Fibroblast of the aortic adventitia (primary cell): ENCODE results near the gene NEFH. TPM values are rescaled to one million over a fixed set of nuclear protein-coding genes. Genes with fewer than 3 reads are reported as not detected.
A peak's percentile ranks its signal among the peaks of the same experiment; 100 is the strongest.
"Not testable (repeated sequence)": the region's sequence is repeated elsewhere in the genome, so short reads cannot be mapped to it uniquely, and the experiment has no call there.

Experiments
- DNase-seq: peaks from one replicate; pipeline ENCODE4 v3.0.0-alpha.2; 2010; ENCODE audit warnings: low read depth
- H3K4me3 ChIP-seq: 2 replicates; pipeline ENCODE4 v1.5.1; 2011; ENCODE audit warnings: low read depth, mild to moderate bottlenecking, control low read depth, low read length, moderate library complexity
- total RNA-seq: library from RNA; depleted of rRNA; stranded (reverse); fragments of >200 nt; gene quantifications from 2 replicates; pipeline ENCODE4 v1.2.3, GENCODE V29; 2012; ENCODE audit warnings: low replicate concordance
- TF ChIP-seq, protein P1 (sequence below): IDR thresholded peaks from 2 replicates; pipeline ENCODE4 v1.5.1; 2011; ENCODE audit warnings: mild to moderate bottlenecking, low read length, control low read depth, inconsistent platforms; ENCODE audit not compliant: insufficient read depth

Gene NEFH, protein sequence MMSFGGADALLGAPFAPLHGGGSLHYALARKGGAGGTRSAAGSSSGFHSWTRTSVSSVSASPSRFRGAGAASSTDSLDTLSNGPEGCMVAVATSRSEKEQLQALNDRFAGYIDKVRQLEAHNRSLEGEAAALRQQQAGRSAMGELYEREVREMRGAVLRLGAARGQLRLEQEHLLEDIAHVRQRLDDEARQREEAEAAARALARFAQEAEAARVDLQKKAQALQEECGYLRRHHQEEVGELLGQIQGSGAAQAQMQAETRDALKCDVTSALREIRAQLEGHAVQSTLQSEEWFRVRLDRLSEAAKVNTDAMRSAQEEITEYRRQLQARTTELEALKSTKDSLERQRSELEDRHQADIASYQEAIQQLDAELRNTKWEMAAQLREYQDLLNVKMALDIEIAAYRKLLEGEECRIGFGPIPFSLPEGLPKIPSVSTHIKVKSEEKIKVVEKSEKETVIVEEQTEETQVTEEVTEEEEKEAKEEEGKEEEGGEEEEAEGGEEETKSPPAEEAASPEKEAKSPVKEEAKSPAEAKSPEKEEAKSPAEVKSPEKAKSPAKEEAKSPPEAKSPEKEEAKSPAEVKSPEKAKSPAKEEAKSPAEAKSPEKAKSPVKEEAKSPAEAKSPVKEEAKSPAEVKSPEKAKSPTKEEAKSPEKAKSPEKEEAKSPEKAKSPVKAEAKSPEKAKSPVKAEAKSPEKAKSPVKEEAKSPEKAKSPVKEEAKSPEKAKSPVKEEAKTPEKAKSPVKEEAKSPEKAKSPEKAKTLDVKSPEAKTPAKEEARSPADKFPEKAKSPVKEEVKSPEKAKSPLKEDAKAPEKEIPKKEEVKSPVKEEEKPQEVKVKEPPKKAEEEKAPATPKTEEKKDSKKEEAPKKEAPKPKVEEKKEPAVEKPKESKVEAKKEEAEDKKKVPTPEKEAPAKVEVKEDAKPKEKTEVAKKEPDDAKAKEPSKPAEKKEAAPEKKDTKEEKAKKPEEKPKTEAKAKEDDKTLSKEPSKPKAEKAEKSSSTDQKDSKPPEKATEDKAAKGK
- 0.49 and 0.54 TPM in 2 replicates for total RNA-seq

DNA sequence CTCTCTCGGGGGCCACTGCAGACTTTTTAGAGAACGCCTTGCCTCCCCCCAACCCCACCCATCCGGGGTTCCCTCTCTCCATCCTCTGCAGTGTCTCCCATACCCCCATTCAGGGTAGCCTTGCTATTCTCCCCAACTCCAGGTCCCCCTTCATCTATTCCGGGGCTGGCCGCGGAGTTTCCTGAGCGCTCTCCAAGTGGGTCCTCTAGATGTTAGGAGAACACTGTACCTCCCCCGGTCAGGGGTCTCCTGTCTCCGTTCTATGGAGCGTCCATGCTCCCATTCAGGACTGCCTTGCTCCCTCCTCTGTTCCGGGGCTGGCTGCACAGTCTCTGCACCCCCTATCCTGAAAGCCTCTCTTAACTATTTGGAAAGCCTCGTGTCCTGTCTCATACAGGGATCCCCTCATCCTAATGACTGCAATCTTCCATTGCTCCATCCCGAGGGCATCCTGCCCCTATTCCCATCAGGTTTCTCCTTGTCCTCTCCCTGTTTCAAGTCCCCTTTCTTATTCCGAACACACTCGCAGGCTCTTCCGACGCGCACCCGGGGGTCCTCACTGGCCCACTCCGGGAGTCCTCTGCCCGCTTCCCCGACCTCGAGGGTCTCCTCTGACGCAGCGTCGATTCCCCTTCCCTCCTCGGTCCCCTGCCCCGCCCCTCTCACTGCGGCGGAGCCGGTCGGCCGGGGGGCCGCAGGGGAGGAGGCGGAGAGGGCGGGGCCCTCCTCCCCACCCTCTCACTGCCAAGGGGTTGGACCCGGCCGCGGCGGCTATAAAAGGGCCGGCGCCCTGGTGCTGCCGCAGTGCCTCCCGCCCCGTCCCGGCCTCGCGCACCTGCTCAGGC is at the start of gene NEFH:
NEFH (plus strand) TSS at position 802 of the 845 bp plus-strand sequence. CDS start 45 bp downstream, outside the sequence.
- peak within 1 kb of the TSS; percentile 52 for H3K4me3 ChIP-seq
- DNase-seq = no peak
- TF ChIP-seq, protein P1, sequence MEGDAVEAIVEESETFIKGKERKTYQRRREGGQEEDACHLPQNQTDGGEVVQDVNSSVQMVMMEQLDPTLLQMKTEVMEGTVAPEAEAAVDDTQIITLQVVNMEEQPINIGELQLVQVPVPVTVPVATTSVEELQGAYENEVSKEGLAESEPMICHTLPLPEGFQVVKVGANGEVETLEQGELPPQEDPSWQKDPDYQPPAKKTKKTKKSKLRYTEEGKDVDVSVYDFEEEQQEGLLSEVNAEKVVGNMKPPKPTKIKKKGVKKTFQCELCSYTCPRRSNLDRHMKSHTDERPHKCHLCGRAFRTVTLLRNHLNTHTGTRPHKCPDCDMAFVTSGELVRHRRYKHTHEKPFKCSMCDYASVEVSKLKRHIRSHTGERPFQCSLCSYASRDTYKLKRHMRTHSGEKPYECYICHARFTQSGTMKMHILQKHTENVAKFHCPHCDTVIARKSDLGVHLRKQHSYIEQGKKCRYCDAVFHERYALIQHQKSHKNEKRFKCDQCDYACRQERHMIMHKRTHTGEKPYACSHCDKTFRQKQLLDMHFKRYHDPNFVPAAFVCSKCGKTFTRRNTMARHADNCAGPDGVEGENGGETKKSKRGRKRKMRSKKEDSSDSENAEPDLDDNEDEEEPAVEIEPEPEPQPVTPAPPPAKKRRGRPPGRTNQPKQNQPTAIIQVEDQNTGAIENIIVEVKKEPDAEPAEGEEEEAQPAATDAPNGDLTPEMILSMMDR = no peak

DNA sequence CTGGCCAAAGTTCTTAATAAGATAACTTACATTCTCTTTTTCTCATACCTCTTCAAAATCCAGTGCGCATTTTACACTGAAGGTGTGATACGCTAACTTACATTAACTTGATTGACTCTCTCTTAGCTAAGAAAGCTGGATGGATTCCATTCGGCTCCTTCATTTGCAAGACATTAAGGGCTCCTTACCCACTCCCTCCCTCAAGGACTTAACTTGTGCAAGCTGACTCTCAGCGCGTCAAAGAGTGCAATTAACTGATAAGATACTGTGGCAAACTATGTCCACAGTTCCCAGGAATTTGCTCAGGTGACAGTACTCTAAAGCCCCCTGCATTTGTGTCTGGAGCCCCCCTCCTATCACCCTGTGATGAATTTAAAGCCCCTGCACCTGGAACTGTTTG is 48.0 kb upstream of the NEFH start:
- no peak overlapping the region for H3K4me3 ChIP-seq
- TF ChIP-seq, protein P1 = no peak
- DNase-seq = no peak

DNA sequence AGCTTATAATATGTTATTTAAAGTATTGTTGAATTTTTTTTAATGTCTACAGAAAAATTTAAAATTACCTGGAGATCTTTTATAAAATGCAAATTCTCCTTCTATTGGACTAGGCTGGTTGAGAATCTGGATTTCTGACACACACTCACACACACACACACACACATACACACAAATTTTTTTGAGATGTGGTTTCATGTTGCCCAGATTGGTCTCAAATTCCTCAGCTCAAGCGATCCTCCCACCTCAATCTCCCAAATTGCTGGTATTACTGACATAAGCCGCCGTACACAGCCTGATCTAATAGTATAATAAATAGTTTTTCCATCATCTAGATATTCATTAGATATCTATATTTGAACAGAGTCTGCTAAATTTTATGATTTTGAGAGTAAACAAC is 46.2 kb upstream of the NEFH start:
- no peak overlapping the region for H3K4me3 ChIP-seq
- no peak for DNase-seq
- TF ChIP-seq, protein P1 = no peak

DNA sequence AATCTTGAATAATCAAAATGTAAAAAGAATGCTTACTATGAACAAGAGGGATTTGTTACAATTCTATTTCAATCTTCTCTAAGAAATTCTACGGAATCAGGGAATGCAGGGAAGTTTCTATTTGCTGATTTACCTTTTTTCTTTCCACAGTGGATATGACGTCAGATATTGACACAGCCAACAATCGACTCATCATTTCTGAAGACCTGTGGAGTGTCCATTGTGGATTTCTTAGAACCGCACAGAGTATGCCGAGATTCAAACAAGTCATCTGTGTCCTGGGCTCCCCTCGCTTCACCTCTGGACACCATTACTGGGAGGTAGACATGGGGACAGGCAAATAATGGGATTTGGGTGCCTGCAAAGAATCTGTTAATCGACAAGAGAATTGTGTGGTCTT is 45.7 kb upstream of the NEFH start:
- TF ChIP-seq, protein P1 = no peak
- DNase-seq = no peak
- no peak overlapping the region for H3K4me3 ChIP-seq

DNA sequence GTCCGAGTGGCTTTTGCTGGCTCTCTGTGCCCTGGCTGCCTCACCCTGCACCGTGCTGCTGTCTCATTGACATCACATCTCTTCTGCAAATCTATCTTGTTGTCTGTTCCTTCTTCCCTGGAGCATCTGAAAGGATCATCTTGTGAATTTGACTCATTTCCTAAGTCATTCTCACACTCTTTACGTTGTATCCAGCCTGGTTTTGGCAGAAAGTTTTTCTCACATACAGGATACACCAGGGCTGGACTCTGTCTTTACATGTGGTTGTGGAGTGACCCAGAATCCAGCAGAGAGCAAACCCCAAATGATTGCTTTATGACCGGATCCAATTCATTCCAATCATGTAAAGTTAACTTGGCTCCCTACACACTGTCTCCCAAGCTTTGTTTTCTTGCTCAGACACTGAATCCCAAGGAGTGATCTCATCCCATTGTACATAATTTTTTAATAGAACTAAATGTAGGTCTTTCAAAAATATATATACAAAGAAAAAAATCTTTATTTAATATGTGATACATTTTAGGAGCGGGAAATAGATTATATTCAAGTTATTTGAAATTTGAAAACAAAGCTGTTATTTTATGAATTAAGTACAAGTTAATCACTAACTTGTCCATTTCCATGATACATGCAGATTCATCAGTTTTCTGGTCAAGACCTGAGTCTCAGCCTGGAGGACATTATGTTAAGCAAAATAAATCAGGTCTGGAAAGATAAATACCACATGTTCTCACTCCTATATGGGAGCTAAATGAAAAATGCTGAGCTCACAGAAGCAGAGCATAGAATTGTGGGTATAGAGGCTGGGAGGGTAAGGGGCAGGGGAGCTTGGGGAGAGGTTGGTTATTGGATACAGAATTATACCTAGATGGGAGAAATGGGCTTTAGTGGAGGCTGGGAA is 44.5 kb upstream of the NEFH start:
- DNase-seq = no peak

DNA sequence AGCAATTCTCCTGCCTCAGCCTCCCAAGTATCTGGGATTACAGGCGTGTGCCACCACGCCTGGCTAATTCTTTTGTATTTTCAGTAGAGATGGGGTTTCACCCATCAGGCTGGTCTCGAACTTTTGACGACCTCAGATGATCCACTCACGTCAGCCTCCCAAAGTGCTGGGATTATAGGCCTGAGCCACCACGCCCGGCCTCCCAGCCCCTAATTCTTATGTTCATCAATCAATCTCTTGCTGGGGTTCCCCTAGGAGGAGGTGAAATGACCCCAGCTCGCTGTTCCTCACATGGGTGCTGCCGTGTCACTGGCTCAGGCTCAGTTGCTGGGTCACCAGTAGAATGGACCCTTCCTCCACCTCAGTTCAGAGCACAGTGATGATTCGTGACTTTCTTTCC is 41.7 kb upstream of the NEFH start, which contains the start of gene RFPL1:
RFPL1 (plus strand) TSS at position 301 of the 400 bp plus-strand sequence.
- DNase-seq, H3K4me3 ChIP-seq: not testable (repeated sequence)

More for the DNA sequence above, 44.5 kb upstream of the NEFH start:
- H3K4me3 ChIP-seq = no peak overlapping the region
- TF ChIP-seq, protein P1 = no peak
